NCI-H82 treated with DMSO at 0.1 percent for 48 hours (cell line): ENCODE measurements around the gene LIMS2.

Source experiments
- DNase-seq: peaks from one replicate; lab custom pipeline; 2025; ENCODE audit not compliant: unreplicated experiment; lab: John Stamatoyannopoulos, UW

The LIMS2 gene

GRCh38 chr2:127659408-127660290 lies 15.7 kb downstream of the LIMS2 start:
- DNase-seq, result no peak

GRCh38 chr2:127658641-127659407 lies 16.5 kb downstream of the LIMS2 start:
- no peak for DNase-seq

- no peak for DNase-seq
Observed at GRCh38 chr2:127658146-127658545, 17.2 kb downstream of the LIMS2 start.

DNA sequence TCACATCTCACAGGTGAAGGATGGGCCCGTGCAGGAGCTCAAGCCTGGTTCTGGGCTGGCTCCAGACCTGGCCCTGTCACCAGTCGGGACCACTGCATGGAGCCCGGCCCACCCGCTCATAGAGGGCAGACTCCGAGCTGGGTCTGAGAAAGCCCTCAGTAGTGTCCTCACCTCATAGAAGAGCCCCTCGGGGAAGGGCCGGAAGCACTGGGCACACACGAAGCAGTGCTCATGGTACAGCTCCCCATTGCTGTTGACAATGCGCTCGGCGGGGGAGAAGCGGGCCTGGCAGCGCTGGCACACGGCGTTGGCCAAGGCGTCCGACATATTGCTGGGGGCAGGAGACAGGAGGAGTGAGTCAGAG lies 18.1 kb downstream of the LIMS2 start:
- no peak for DNase-seq

DNA sequence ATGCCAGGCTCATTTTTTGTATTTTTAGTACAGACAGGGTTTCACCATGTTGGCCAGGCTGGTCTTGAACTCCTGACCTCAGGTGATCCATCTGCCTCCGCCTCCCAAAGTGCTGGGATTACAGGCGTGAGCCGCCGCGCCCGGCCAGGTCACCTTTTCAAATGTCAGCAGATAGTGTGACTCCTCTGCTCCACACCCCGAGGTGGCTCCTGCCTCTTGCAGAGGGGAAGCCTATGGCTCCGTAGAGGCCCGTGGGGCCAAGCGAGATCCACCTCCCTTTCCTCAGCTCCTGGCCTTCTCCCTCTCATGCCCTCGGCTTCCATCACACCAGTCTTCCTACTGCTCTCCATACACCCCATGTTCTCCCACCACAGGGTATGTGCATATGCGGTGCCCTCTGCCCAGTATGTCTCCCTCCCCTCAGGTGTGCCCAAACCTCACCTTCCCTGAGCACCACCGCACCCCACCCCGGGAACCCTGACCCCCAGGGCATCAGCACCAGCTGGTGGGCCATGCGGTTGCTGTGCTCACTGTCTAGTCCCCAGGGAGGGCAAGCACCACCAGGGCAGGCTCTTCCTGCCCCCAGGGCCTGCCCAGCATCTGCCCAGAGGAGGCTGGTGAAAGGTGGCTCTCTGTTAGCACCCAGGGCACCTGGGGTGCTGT lies 18.6 kb downstream of the LIMS2 start:
- no peak for DNase-seq

DNA sequence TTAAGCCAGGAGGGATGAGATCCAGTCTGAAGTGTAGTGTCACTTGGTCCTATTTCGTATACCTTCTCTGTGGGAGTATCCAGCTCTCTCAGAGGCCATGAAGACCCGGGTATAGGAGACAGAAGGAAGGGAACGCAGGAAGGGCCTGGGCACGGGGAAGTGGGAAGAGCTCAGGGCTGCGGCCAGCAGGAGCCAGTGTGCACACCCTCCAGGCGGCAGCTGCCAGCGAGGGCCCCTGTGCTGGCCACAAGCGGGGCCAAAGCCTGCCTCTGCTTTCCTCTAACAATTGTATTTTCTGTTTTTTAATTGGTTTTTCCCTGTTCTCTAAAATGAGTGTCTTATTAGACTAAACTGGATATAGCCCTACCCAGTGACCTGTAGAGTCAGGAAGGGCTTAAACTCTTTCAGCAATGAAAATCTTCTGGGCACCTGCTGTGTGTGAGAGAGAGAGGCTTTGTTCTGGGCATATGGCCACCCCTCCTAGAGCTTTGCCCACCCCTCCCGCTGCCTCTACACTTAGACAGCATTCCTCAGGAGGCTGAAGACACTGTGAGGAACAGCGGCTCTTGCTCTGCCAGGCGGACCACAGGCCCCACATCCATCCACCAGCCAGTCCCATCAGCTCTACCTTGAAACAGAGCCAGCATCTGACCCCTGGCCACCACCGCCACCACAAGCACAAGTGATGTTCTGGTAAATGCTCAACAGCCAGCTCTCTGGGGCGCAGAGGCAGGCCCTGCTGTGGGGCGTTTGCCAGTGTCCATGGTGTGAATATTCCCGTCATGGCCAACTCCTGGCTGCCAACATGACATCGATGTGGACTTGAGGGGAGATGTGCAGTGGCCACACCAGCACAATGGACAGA lies 19.9 kb downstream of the LIMS2 start:
- no peak for DNase-seq

- DNase-seq, result no peak
Observed at GRCh38 chr2:127654838-127655175, 20.5 kb downstream of the LIMS2 start.

- DNase-seq, result no peak
Observed at GRCh38 chr2:127654084-127654837, 21.1 kb downstream of the LIMS2 start.

- no peak for DNase-seq
Observed at GRCh38 chr2:127653421-127654083, 21.8 kb downstream of the LIMS2 start.

GRCh38 chr2:127652786-127653357 lies 22.5 kb downstream of the LIMS2 start:
- no peak for DNase-seq

GRCh38 chr2:127651971-127652550 lies 23.3 kb downstream of the LIMS2 start:
- DNase-seq, result no peak

DNA sequence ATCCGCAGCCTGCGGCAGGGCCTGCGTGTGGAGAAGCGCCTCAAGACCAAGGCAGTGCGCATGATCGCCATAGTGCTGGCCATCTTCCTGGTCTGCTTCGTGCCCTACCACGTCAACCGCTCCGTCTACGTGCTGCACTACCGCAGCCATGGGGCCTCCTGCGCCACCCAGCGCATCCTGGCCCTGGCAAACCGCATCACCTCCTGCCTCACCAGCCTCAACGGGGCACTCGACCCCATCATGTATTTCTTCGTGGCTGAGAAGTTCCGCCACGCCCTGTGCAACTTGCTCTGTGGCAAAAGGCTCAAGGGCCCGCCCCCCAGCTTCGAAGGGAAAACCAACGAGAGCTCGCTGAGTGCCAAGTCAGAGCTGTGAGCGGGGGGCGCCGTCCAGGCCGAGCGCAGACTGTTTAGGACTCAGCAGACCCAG lies 23.9 kb downstream of the LIMS2 start:
- DNase-seq, result no peak

- no peak for DNase-seq
Observed at GRCh38 chr2:127650785-127651380, 24.4 kb downstream of the LIMS2 start.

GRCh38 chr2:127650041-127650784 lies 25.1 kb downstream of the LIMS2 start:
- DNase-seq, result no peak

GRCh38 chr2:127649684-127650040 lies 25.7 kb downstream of the LIMS2 start:
- DNase-seq, result peak; percentile 26

- no peak for DNase-seq
Observed at GRCh38 chr2:127649100-127649611, 26.2 kb downstream of the LIMS2 start.

GRCh38 chr2:127648321-127648720 lies 27.0 kb downstream of the LIMS2 start:
- no peak for DNase-seq
